Body of pancreas (tissue), 4 donors: ENCODE results near the gene SLC25A1. TPM values are rescaled to one million over a fixed set of nuclear protein-coding genes. Genes with fewer than 3 reads are reported as not detected.

Experiments used
- ATAC-seq: fragments of 150-250 bp; one replicate; pipeline ENCODE4 v1.9.1; 2016
- DNase-seq, 4 donors: peaks; one replicate each; pipeline ENCODE4 v3.0.0-alpha.2; 2019
- H3K27ac ChIP-seq, 4 donors: fragments of 200-600 bp; sonication (generic); 1 replicate in 3 of 4; 2 replicates in 1 of 4; pipeline versions ENCODE4 v1.5.1 to v1.6.1; 2016 to 2019; ENCODE audit warnings: mild to moderate bottlenecking in 1 of 4, mixed read lengths in 1 of 4, moderate library complexity in 1 of 4
- H3K27me3 ChIP-seq, 2 donors: fragments of 200-600 bp; sonication (generic); one replicate each; pipeline ENCODE4 v1.6.0; 2016; ENCODE audit warnings: mild to moderate bottlenecking in 1 of 2
- H3K36me3 ChIP-seq, 2 donors: fragments of 200-600 bp; sonication (generic); replicated peaks in 1 of 2; 2 replicates each; pipeline ENCODE4 v1.5.1; 2016; ENCODE audit warnings: low read depth in 2 of 2; ENCODE audit not compliant: insufficient read depth in 1 of 2
- H3K4me1 ChIP-seq: fragments of 200-600 bp; sonication (generic); one replicate; pipeline ENCODE4 v1.6.0; 2016
- H3K4me3 ChIP-seq, 2 donors: fragments of 200-600 bp; sonication (generic); 1 replicate in 1 of 2; 2 replicates in 1 of 2; pipeline ENCODE4 v1.5.1; 2016 to 2019
- H3K9me3 ChIP-seq, 3 donors: fragments of 200-600 bp; sonication (generic); 1 replicate in 2 of 3; 2 replicates in 1 of 3; pipeline ENCODE4 v1.5.1; 2016
- POLR2A ChIP-seq, 3 donors: fragments of 450-650 bp; IDR thresholded peaks; one replicate each; pipeline ENCODE4 v1.6.1; 2016; ENCODE audit warnings: antibody characterized with exemption in 3 of 3, mild to moderate bottlenecking in 2 of 3
- WGBS, 2 donors: methylation state at CpG; one replicate each; pipeline ENCODE4 v1.1.5; 2017; 5-methylcytosine and 5-hydroxymethylcytosine counted together
- intact Hi-C: fragments of 100-400 bp; cut with DNase I; formaldehyde crosslinking; loops from one replicate; pipeline ENCODE4 v1.15.1; 2023
- total RNA-seq, 2 donors: library from RNA; depleted of rRNA; stranded (reverse); fragments of >200 nt; gene quantifications; one replicate each; pipeline ENCODE4 v1.1.0, GENCODE V29; 2016
- TF ChIP-seq, protein P1 (sequence below), 7 experiments: fragments of 450-650 bp in 4 of 7; fragments of 200-600 bp in 3 of 7; sonication (generic) in 3 of 7; IDR thresholded peaks; one replicate each; pipeline ENCODE4 v1.5.1; 2016 to 2019; ENCODE audit warnings: antibody characterized with exemption in 7 of 7

SLC25A1 gene
- total RNA-seq, 2 donors from 2014 or later, result 39.7 to 87.0 TPM

- peaks cover 0 to 17% of the 10 kb centered on the region in 2 donors for H3K36me3 ChIP-seq
- no peaks in the 10 kb centered on the region for H3K4me1 ChIP-seq
- WGBS, 2 donors, result 92 to 95% methylated on average over 11 to 19 of the region's 21 CpGs
- intact Hi-C loops, result no loop called here
- no peak for TF ChIP-seq POLR2A (IDR thresholded peaks at IDR 0.05)
- TF ChIP-seq, protein P1, sequence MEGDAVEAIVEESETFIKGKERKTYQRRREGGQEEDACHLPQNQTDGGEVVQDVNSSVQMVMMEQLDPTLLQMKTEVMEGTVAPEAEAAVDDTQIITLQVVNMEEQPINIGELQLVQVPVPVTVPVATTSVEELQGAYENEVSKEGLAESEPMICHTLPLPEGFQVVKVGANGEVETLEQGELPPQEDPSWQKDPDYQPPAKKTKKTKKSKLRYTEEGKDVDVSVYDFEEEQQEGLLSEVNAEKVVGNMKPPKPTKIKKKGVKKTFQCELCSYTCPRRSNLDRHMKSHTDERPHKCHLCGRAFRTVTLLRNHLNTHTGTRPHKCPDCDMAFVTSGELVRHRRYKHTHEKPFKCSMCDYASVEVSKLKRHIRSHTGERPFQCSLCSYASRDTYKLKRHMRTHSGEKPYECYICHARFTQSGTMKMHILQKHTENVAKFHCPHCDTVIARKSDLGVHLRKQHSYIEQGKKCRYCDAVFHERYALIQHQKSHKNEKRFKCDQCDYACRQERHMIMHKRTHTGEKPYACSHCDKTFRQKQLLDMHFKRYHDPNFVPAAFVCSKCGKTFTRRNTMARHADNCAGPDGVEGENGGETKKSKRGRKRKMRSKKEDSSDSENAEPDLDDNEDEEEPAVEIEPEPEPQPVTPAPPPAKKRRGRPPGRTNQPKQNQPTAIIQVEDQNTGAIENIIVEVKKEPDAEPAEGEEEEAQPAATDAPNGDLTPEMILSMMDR (IDR thresholded peaks at IDR 0.05), result no peak
- no peaks in the 10 kb centered on the region for H3K9me3 ChIP-seq
- no peak for DNase-seq
- no peak for ATAC-seq
- no peaks in the 10 kb centered on the region for H3K27me3 ChIP-seq
- H3K27ac ChIP-seq, result no peak overlapping the region
- no peak overlapping the region for H3K4me3 ChIP-seq
These were observed 44.2 kb downstream of the SLC25A1 start for GRCh38 chr22:19134176-19134831.

DNA sequence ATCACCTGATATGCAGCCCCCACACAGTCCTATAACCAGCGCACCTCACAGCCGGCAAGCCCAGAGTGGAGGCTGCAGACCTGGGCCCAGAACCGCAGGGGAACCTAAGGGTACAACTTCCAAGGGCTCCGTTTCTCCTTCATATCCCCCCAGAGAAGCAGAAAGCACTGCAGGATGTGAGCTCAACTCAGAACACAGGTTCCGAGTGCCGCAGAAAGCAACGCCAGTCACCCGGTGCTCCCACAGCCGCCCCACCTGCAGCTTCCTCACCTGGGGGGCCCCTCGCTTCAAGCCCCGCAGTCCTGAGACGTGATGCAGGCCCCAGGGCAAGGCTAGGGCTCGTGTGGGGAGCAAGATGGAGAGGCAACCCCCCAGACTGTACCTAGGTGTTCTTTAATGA lies 45.0 kb downstream of the SLC25A1 start:
- TF ChIP-seq, protein P1 (IDR thresholded peaks at IDR 0.05), result no peak
- intact Hi-C loops, result no loop called here
- ATAC-seq (no peak), DNase-seq (no peak)
- 97% methylated on average over 13 of the region's 13 CpGs; no CpG with 5 or more reads in 1 of the 2 donors for WGBS, 2 donors
- Histone ChIP-seq H3K4me1 (no peaks in the 10 kb centered on the region), H3K27me3 (no peaks in the 10 kb centered on the region), H3K9me3 (no peaks in the 10 kb centered on the region), H3K27ac (no peak overlapping the region), H3K4me3 (no peak overlapping the region), H3K36me3 (peaks cover 0 to 13% of the 10 kb centered on the region in 2 donors)

DNA sequence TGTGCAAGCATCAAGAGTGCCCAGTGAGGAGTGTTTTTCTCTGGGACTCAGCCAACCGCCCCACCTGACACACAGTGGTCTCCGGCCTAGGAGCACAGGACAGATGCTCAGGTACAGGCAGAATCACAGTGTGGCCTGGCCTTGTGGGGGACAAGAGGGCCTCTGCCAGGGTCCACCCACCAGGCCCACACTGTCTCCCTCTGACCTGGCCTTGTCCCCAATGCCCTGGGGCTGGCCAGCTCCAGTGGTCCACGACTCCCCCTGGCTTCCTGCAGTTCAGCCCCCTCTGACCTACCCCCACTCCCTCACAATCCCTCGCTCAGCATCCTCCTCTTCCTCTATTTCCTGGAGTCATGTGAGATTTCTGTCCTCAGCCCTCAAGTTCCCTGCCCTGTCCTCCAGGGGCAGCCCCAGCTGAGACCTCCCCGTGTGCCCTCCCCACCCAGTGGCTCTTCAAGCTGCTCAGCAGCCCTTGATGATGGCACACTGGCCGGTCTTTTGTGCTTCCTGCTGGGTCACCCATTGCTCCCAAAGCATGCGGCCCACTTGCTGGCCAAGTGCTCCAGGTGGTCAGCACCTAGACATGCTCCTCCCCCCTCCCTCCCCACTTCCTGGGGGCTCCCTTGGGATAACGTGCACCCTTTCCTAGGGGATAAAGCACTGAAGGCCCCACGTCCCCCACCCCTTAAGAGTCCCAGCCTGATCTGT lies 45.7 kb downstream of the SLC25A1 start:
- peaks cover 0 to 13% of the 10 kb centered on the region in 2 donors for H3K36me3 ChIP-seq
- no peak overlapping the region for H3K4me3 ChIP-seq
- no peak for DNase-seq
- H3K4me1 ChIP-seq, result no peaks in the 10 kb centered on the region
- intact Hi-C loops, result no loop called here
- H3K27ac ChIP-seq, result no peak overlapping the region
- ATAC-seq, result no peak
- TF ChIP-seq, protein P1 (IDR thresholded peaks at IDR 0.05), result no peak
- TF ChIP-seq POLR2A (IDR thresholded peaks at IDR 0.05), result no peak
- no peaks in the 10 kb centered on the region for H3K9me3 ChIP-seq
- WGBS, 2 donors, result 88 to 97% methylated on average over 7 to 9 of the region's 9 CpGs
- no peaks in the 10 kb centered on the region for H3K27me3 ChIP-seq

GRCh38 chr22:19132153-19132552 lies 46.4 kb downstream of the SLC25A1 start:
- 92 to 95% methylated on average over 9 to 16 of the region's 20 CpGs for WGBS, 2 donors
- H3K9me3 ChIP-seq, result no peaks in the 10 kb centered on the region
- intact Hi-C loops, result no loop called here
- TF ChIP-seq POLR2A (IDR thresholded peaks at IDR 0.05), result no peak
- TF ChIP-seq, protein P1 (IDR thresholded peaks at IDR 0.05), result no peak
- DNase-seq, result no peak
- H3K27me3 ChIP-seq, result no peaks in the 10 kb centered on the region
- H3K27ac ChIP-seq, result no peak overlapping the region
- H3K4me3 ChIP-seq, result no peak overlapping the region
- H3K36me3 ChIP-seq, result peaks cover 0 to 13% of the 10 kb centered on the region in 2 donors
- peaks cover 6% of the 10 kb centered on the region for H3K4me1 ChIP-seq
- ATAC-seq, result no peak
